NCI-H510A (cell line): Measurements from ENCODE around the gene RALGAPA2.
"Not testable (repeated sequence)": the region's sequence is repeated elsewhere in the genome, so short reads cannot be mapped to it uniquely, and the experiment has no call there.

ENCODE experiments used
- DNase-seq: peaks from one replicate; lab custom pipeline; 2025; lab: John Stamatoyannopoulos, UW

Gene RALGAPA2

GRCh38 chr20:20573797-20574196 is 138.6 kb downstream of the RALGAPA2 start:
- no peak for DNase-seq

- no peak for DNase-seq
Observed at GRCh38 chr20:20571068-20571780, 141.2 kb downstream of the RALGAPA2 start.

- no peak for DNase-seq
Observed at GRCh38 chr20:20568604-20569205, 143.7 kb downstream of the RALGAPA2 start.

GRCh38 chr20:20567712-20568111 is 144.7 kb downstream of the RALGAPA2 start:
- no peak for DNase-seq

GRCh38 chr20:20566516-20566915 is 145.9 kb downstream of the RALGAPA2 start:
- no peak for DNase-seq

GRCh38 chr20:20564279-20564678 is 148.2 kb downstream of the RALGAPA2 start:
- DNase-seq: no peak

- DNase-seq: no peak
Observed at GRCh38 chr20:20562507-20562906, 149.9 kb downstream of the RALGAPA2 start.

- no peak for DNase-seq
Observed at GRCh38 chr20:20561841-20562240, 150.6 kb downstream of the RALGAPA2 start.

GRCh38 chr20:20561172-20561571 is 151.3 kb downstream of the RALGAPA2 start:
- no peak for DNase-seq

- no peak for DNase-seq
Observed at GRCh38 chr20:20557406-20557805, 155.0 kb downstream of the RALGAPA2 start.

- no peak for DNase-seq
Observed at GRCh38 chr20:20555838-20556237, 156.6 kb downstream of the RALGAPA2 start.

- no peak for DNase-seq
Observed at GRCh38 chr20:20554951-20555350, 157.5 kb downstream of the RALGAPA2 start.

- no peak for DNase-seq
Observed at GRCh38 chr20:20553541-20553940, 158.9 kb downstream of the RALGAPA2 start.

- peak; percentile 44 for DNase-seq
Observed at GRCh38 chr20:20552076-20552475, 160.4 kb downstream of the RALGAPA2 start.

- DNase-seq: no peak
Observed at GRCh38 chr20:20551409-20551808, 161.0 kb downstream of the RALGAPA2 start.

- DNase-seq: peak; percentile 36
Observed at GRCh38 chr20:20549704-20550103, 162.7 kb downstream of the RALGAPA2 start.

- peak; percentile 29 for DNase-seq
Observed at GRCh38 chr20:20549267-20549612, 163.2 kb downstream of the RALGAPA2 start.

- peak; percentile 43 for DNase-seq
Observed at GRCh38 chr20:20548527-20549266, 163.7 kb downstream of the RALGAPA2 start.

- no peak for DNase-seq
Observed at GRCh38 chr20:20547876-20548266, 164.6 kb downstream of the RALGAPA2 start.

- DNase-seq: no peak
Observed at GRCh38 chr20:20547221-20547875, 165.1 kb downstream of the RALGAPA2 start.

- peak; percentile 35 for DNase-seq
Observed at GRCh38 chr20:20546402-20546801, 166.0 kb downstream of the RALGAPA2 start.

GRCh38 chr20:20543348-20543747 is 169.1 kb downstream of the RALGAPA2 start:
- not testable (repeated sequence) for DNase-seq
